ENCODE data around the gene TRIM65.
A peak's percentile ranks its signal among the peaks of the same experiment; 100 is the strongest.
"Not testable (repeated sequence)": the region's sequence is repeated elsewhere in the genome, so short reads cannot be mapped to it uniquely, and the experiment has no call there.

TRIM65 gene

GRCh38 chr17:75888484-75888883, 8.3 kb downstream of the TRIM65 start:
- no peak overlapping the region for H3K9ac ChIP-seq (ENCODE audit: low read length in 5 of 5)
- H3K27me3 ChIP-seq (ENCODE audit: control insufficient read depth in 5 of 5, insufficient read depth in 4 of 5, low read length in 5 of 5) = no peaks in the 10 kb centered on the region
- H3K4me1 ChIP-seq (ENCODE audit: control insufficient read depth in 5 of 5, insufficient read depth in 5 of 5, low read length in 5 of 5) = peaks cover 0 to 12% (median 0%) of the 10 kb centered on the region in 5 donors
- peaks cover 0 to 38% (median 28%) of the 10 kb centered on the region in 5 donors for H3K36me3 ChIP-seq (ENCODE audit: control insufficient read depth in 5 of 5, insufficient read depth in 5 of 5, low read length in 5 of 5)
- H3K4me3 ChIP-seq (ENCODE audit: low read depth in 1 of 5, low read length in 5 of 5) = no peak overlapping the region
- no peak overlapping the region for H3K27ac ChIP-seq (ENCODE audit: low read depth, low read length)
- no peaks in the 10 kb centered on the region for H3K9me3 ChIP-seq (ENCODE audit: control insufficient read depth in 5 of 5, low read length in 5 of 5)

- H3K9ac ChIP-seq (ENCODE audit: low read length in 5 of 5); H3K9me3 ChIP-seq (ENCODE audit: control insufficient read depth in 5 of 5, low read length in 5 of 5); H3K27ac ChIP-seq (ENCODE audit: low read depth, low read length); H3K27me3 ChIP-seq (ENCODE audit: control insufficient read depth in 5 of 5, insufficient read depth in 4 of 5, low read length in 5 of 5); H3K4me1 ChIP-seq (ENCODE audit: control insufficient read depth in 5 of 5, insufficient read depth in 5 of 5, low read length in 5 of 5); H3K4me3 ChIP-seq (ENCODE audit: low read depth in 1 of 5, low read length in 5 of 5): not testable (repeated sequence)
- H3K36me3 ChIP-seq (ENCODE audit: control insufficient read depth in 5 of 5, insufficient read depth in 5 of 5, low read length in 5 of 5) = peaks cover 0 to 19% (median 16%) of the 10 kb centered on the region in 5 donors
Measured at GRCh38 chr17:75885860-75886259, 10.9 kb downstream of the TRIM65 start.

- Histone ChIP-seq H3K9me3 (ENCODE audit: control insufficient read depth in 5 of 5, low read length in 5 of 5) (no peaks in the 10 kb centered on the region), H3K27me3 (ENCODE audit: control insufficient read depth in 5 of 5, insufficient read depth in 4 of 5, low read length in 5 of 5) (no peaks in the 10 kb centered on the region), H3K36me3 (ENCODE audit: control insufficient read depth in 5 of 5, insufficient read depth in 5 of 5, low read length in 5 of 5) (peaks cover 0 to 15% (median 11%) of the 10 kb centered on the region in 5 donors), H3K27ac (ENCODE audit: low read depth, low read length) (no peak overlapping the region), H3K9ac (ENCODE audit: low read length in 5 of 5) (no peak overlapping the region), H3K4me3 (ENCODE audit: low read depth in 1 of 5, low read length in 5 of 5) (no peak overlapping the region), H3K4me1 (ENCODE audit: control insufficient read depth in 5 of 5, insufficient read depth in 5 of 5, low read length in 5 of 5) (no peaks in the 10 kb centered on the region)
Measured at GRCh38 chr17:75885431-75885830, 11.3 kb downstream of the TRIM65 start.

DNA sequence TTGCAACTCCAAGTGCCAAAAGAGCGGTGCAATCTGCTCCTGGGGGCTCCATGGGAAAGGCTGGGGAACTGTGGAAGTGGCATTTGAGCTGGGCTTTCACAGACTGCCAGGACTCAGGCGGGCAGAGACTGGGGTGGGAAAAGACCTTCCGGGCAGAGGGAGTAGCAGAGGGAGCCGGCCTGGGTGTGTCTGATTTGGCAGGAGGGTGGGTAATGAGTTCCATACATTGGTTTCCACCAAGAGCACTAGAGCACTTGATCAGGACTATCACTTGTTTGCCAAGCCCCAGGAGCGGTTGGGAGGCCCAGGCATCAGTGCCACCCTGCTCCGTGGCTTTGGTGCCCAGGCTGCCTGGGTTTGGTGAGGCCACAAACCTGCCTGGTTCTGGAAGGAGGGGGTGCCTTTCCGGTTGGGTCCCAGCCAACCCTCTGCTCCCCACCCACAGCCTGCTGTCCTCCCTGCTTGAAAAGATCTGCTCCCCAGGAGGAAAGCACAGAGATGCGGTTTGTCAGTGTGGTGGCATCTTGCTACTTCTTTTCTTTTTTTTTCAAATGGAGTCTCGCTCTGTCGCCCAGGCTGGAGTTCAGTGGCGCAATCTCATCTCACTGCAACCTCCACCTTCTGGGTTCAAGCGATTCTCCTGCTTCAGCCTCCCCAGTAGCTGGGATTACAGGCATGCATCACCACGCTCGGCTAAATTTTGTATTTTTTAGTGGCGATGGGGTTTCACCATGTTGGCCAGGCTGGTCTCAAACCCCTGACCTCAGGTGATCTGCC, 14.9 kb downstream of the TRIM65 start:
- H3K9ac ChIP-seq (ENCODE audit: low read length in 5 of 5) = no peak overlapping the region
- H3K36me3 ChIP-seq (ENCODE audit: control insufficient read depth in 5 of 5, insufficient read depth in 5 of 5, low read length in 5 of 5) = no peaks in the 10 kb centered on the region
- peaks cover 0 to 3% (median 0%) of the 10 kb centered on the region in 5 donors for H3K27me3 ChIP-seq (ENCODE audit: control insufficient read depth in 5 of 5, insufficient read depth in 4 of 5, low read length in 5 of 5)
- peaks cover 3 to 18% (median 12%) of the 10 kb centered on the region in 5 donors for H3K4me1 ChIP-seq (ENCODE audit: control insufficient read depth in 5 of 5, insufficient read depth in 5 of 5, low read length in 5 of 5)
- H3K9me3 ChIP-seq (ENCODE audit: control insufficient read depth in 5 of 5, low read length in 5 of 5) = no peaks in the 10 kb centered on the region
- no peak overlapping the region for H3K4me3 ChIP-seq (ENCODE audit: low read depth in 1 of 5, low read length in 5 of 5)
- no peak overlapping the region for H3K27ac ChIP-seq (ENCODE audit: low read depth, low read length)

DNA sequence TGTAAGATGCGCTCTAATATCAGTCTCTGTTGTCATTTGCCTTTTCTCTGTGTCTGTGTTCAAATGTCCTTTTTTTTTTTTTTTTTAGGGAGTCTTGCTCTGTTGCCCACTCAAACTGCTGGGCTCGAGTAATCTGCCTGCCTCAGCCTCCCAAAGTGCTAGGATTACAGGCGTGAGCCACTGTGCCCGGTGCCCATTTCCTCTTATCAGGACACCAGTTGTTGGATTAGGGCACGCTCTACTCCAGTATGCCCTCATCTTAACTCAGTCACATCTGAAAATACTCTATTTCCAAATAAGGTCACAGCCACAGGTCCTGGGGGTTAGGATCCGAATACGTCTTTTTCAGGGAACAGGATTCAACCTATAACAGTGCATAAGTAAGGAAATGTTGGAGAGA, 16.5 kb downstream of the TRIM65 start:
- Histone ChIP-seq H3K4me3 (ENCODE audit: low read depth in 1 of 5, low read length in 5 of 5) (no peak overlapping the region), H3K9ac (ENCODE audit: low read length in 5 of 5) (no peak overlapping the region), H3K27me3 (ENCODE audit: control insufficient read depth in 5 of 5, insufficient read depth in 4 of 5, low read length in 5 of 5) (peaks cover 0 to 9% (median 0%) of the 10 kb centered on the region in 5 donors), H3K36me3 (ENCODE audit: control insufficient read depth in 5 of 5, insufficient read depth in 5 of 5, low read length in 5 of 5) (peaks cover 0 to 9% (median 3%) of the 10 kb centered on the region in 5 donors), H3K27ac (ENCODE audit: low read depth, low read length) (no peak overlapping the region), H3K4me1 (ENCODE audit: control insufficient read depth in 5 of 5, insufficient read depth in 5 of 5, low read length in 5 of 5) (peaks cover 14 to 34% (median 28%) of the 10 kb centered on the region in 5 donors), H3K9me3 (ENCODE audit: control insufficient read depth in 5 of 5, low read length in 5 of 5) (no peaks in the 10 kb centered on the region)

DNA sequence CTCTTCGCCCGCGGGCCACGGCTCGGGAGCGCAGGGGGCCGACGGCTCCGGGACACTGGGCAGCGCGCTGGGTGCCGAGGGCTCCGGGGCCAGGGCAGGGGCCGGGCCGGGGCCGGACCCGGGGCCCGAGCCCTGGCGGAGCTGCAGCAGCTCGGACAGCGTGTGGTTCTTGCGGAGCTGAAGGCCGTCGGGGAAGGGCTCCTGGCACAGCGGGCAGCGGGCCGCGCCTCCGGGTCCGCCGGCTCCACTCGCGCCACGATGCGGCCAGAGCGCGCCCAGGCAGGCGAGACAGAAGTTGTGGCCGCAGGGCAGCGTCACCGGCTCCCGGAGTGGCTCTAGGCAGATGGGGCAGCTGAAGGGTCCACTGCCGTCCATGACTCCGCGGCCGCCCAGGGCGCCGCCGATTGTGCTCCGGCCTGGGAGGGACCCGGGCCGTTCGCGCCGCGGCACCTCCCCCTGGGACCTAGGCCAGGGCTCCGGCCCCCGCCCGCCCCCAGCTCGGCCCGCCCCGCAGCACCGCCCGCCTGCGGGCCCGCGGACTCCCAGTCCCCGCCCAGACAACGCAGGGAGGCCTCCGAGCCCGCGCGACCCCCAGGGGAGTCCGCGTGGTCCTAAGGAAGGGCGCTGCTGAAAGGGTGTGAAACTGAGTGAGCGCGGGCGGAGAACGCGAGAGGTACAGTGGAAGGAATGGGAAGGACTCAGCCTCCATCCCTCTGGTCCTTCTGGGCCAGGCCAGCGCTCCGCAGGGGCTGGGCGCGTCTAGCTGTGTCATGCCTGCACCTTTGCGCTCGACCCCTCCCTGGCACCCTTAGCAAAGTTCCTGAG, 18.4 kb downstream of the TRIM65 start, which contains the start of gene TRIM47:
TSS of gene TRIM47 (minus strand) at position 408 of the 825 bp plus-strand sequence. CDS start at position 375, 33 bp downstream.
- Histone ChIP-seq H3K4me3 (ENCODE audit: low read depth in 1 of 5, low read length in 5 of 5) (peak within 1 kb of the TSS; percentile 74 to 88 (median 84)), H3K4me1 (ENCODE audit: control insufficient read depth in 5 of 5, insufficient read depth in 5 of 5, low read length in 5 of 5) (peaks cover 14 to 46% (median 37%) of the 10 kb centered on the region in 5 donors)

GRCh38 chr17:75877752-75878173, 19.0 kb downstream of the TRIM65 start:
- peaks cover 16 to 53% (median 43%) of the 10 kb centered on the region in 5 donors for H3K4me1 ChIP-seq (ENCODE audit: control insufficient read depth in 5 of 5, insufficient read depth in 5 of 5, low read length in 5 of 5)
- H3K9ac ChIP-seq (ENCODE audit: low read length in 5 of 5) = peak overlapping the region; percentile 73 to 96 (median 90)
- H3K9me3 ChIP-seq (ENCODE audit: control insufficient read depth in 5 of 5, low read length in 5 of 5) = no peaks in the 10 kb centered on the region
- H3K4me3 ChIP-seq (ENCODE audit: low read depth in 1 of 5, low read length in 5 of 5) = peak overlapping the region; percentile 74 to 88 (median 84)
- peak overlapping the region; percentile 98 for H3K27ac ChIP-seq (ENCODE audit: low read depth, low read length)
- peaks cover 0 to 22% (median 16%) of the 10 kb centered on the region in 5 donors for H3K36me3 ChIP-seq (ENCODE audit: control insufficient read depth in 5 of 5, insufficient read depth in 5 of 5, low read length in 5 of 5)
- H3K27me3 ChIP-seq (ENCODE audit: control insufficient read depth in 5 of 5, insufficient read depth in 4 of 5, low read length in 5 of 5) = peaks cover 0 to 13% (median 0%) of the 10 kb centered on the region in 5 donors

More for the DNA sequence above, 18.4 kb downstream of the TRIM65 start, which contains the start of gene TRIM47:
- Histone ChIP-seq H3K36me3 (ENCODE audit: control insufficient read depth in 5 of 5, insufficient read depth in 5 of 5, low read length in 5 of 5) (peaks cover 0 to 22% (median 16%) of the 10 kb centered on the region in 5 donors), H3K27ac (ENCODE audit: low read depth, low read length) (peak within 1 kb of the TSS; percentile 98), H3K9ac (ENCODE audit: low read length in 5 of 5) (peak within 1 kb of the TSS; percentile 73 to 96 (median 90)), H3K27me3 (ENCODE audit: control insufficient read depth in 5 of 5, insufficient read depth in 4 of 5, low read length in 5 of 5) (peaks cover 0 to 13% (median 0%) of the 10 kb centered on the region in 5 donors), H3K9me3 (ENCODE audit: control insufficient read depth in 5 of 5, low read length in 5 of 5) (no peaks in the 10 kb centered on the region)

DNA sequence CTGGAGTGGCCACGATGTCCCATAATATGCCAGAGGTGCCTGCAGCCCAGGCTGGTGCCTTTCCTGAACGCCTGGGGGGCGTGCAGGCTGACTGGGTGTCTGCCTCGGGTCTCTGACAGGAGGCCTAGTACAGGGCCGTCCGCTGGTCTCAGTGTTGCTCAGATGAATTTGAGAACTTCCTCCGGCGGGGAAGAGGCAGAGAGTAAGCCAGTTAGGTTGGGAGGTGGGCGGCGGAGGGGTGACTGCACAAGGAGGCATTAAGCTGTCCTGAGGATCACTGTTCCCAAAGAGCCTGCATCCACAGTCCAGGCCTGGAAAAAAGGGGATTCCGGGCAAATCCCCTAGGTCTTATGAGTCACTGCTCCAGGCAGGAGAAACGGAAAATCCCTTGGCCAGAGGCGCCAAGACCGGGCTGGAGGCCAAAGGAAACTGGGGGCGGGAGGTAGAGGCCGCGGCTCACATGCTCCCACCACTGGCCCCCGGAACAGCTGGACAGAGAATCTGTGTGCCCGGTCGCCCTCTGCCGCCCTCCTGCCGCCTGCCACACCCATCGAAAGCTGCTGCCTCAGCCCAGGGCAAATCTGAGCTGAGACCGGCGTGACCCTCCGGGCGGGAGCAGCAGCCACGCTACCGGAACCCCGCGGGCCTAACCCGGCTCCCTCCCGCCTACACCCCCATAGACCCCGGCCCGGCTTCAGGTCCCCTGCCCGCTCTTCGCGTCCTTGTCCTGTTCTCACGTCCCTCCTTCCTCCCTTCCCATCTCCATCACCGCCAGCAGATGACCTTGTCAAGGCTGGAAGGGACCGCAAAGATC, 19.6 kb downstream of the TRIM65 start:
- Histone ChIP-seq H3K9me3 (ENCODE audit: control insufficient read depth in 5 of 5, low read length in 5 of 5) (no peaks in the 10 kb centered on the region), H3K27me3 (ENCODE audit: control insufficient read depth in 5 of 5, insufficient read depth in 4 of 5, low read length in 5 of 5) (peaks cover 0 to 16% (median 0%) of the 10 kb centered on the region in 5 donors), H3K4me1 (ENCODE audit: control insufficient read depth in 5 of 5, insufficient read depth in 5 of 5, low read length in 5 of 5) (peaks cover 19 to 59% (median 49%) of the 10 kb centered on the region in 5 donors), H3K4me3 (ENCODE audit: low read depth in 1 of 5, low read length in 5 of 5) (peak overlapping the region; percentile 74 to 88 (median 84)), H3K9ac (ENCODE audit: low read length in 5 of 5) (peak overlapping the region; percentile 74 to 96 (median 92)), H3K36me3 (ENCODE audit: control insufficient read depth in 5 of 5, insufficient read depth in 5 of 5, low read length in 5 of 5) (peaks cover 0 to 22% (median 16%) of the 10 kb centered on the region in 5 donors), H3K27ac (ENCODE audit: low read depth, low read length) (peak overlapping the region; percentile 98)

Data from subcutaneous abdominal adipose tissue (tissue), 5 donors.